A673 (cell line): ENCODE measurements around the gene KCNMB1. TPM values are rescaled to one million over a fixed set of nuclear protein-coding genes. Genes with fewer than 3 reads are reported as not detected.

ENCODE experiments used
- BruUV-seq: library from RNA; stranded (reverse); fragments of 400-500 nt; replicated peaks from 2 replicates; lab custom pipeline; 2021; lab: Mats Ljungman, UMichigan
- CTCF ChIA-PET: fragments of 300-600 bp; sonication (Branson Sonifier 250); formaldehyde crosslinking; loops from one replicate; lab custom pipeline; 2022; ENCODE audit warnings: antibody characterized with exemption; lab: Charles Lee
- POLR2A ChIA-PET: fragments of 300-600 bp; sonication (Branson Sonifier 250); formaldehyde crosslinking; loops from one replicate; lab custom pipeline; 2022; ENCODE audit warnings: antibody characterized with exemption; ENCODE audit not compliant: low non-redundant PET; lab: Charles Lee
- DNase-seq: peaks from one replicate; pipeline ENCODE4 v3.0.0-alpha.2; 2015; ENCODE audit warnings: low spot score
- H3K27ac ChIP-seq: fragments of 200-600 bp; sonication (generic); 2 replicates; pipeline ENCODE4 v1.5.1; 2016; ENCODE audit warnings: mixed run types, low read depth, mild to moderate bottlenecking, mixed read lengths, antibody characterized with exemption, low read length; ENCODE audit not compliant: poor library complexity, severe bottlenecking
- H3K27me3 ChIP-seq: fragments of 200-600 bp; sonication (generic); replicated peaks from 2 replicates; pipeline ENCODE4 v1.6.1; 2017; ENCODE audit warnings: mixed run types, low read depth, mild to moderate bottlenecking, mixed read lengths, antibody characterized with exemption, low read length; ENCODE audit not compliant: insufficient read depth, poor library complexity
- H3K36me3 ChIP-seq: fragments of 200-600 bp; sonication (generic); 2 replicates; pipeline ENCODE4 v1.6.1; 2016; ENCODE audit warnings: mixed run types, mild to moderate bottlenecking, mixed read lengths, antibody characterized with exemption, low read length; ENCODE audit not compliant: insufficient read depth, poor library complexity, severe bottlenecking
- H3K4me1 ChIP-seq: fragments of 200-600 bp; sonication (generic); 2 replicates; pipeline ENCODE4 v1.6.1; 2017; ENCODE audit warnings: mixed run types, mild to moderate bottlenecking, mixed read lengths, antibody characterized with exemption, low read length; ENCODE audit not compliant: insufficient read depth, poor library complexity, severe bottlenecking
- H3K4me3 ChIP-seq: fragments of 200-600 bp; sonication (generic); 2 replicates; pipeline ENCODE4 v1.5.1; 2016; ENCODE audit warnings: low read depth, mixed run types, mild to moderate bottlenecking, mixed read lengths, low read length; ENCODE audit not compliant: poor library complexity, severe bottlenecking
- H3K9me3 ChIP-seq: fragments of 200-600 bp; sonication (generic); 2 replicates; pipeline ENCODE4 v1.6.1; 2016; ENCODE audit warnings: mixed run types, low read depth, mild to moderate bottlenecking, mixed read lengths, antibody characterized with exemption, low read length; ENCODE audit not compliant: poor library complexity, severe bottlenecking
- EZH2 ChIP-seq: fragments of 200-600 bp; sonication (generic); IDR thresholded peaks from 2 replicates; pipeline ENCODE4 v1.6.1; 2017; ENCODE audit warnings: borderline replicate concordance, low read depth, mild to moderate bottlenecking, mixed read lengths, antibody characterized with exemption, low read length; ENCODE audit not compliant: poor library complexity, severe bottlenecking
- intact Hi-C: fragments of 100-400 bp; cut with micrococcal nuclease; formaldehyde crosslinking; loops from one replicate; pipeline ENCODE4 v1.10.0; 2022; ENCODE audit not compliant: unreplicated experiment
- total RNA-seq: library from RNA; stranded (reverse); gene quantifications from 2 replicates; pipeline ENCODE4 v1.2.3, GENCODE V29; 2021
- TF ChIP-seq, protein P1 (sequence below): fragments of 300-800, 200-600 bp; sonication (generic); conservative IDR thresholded peaks from 2 replicates; pipeline ENCODE4 v1.5.1; 2017; ENCODE audit warnings: low read depth, mild to moderate bottlenecking, antibody characterized with exemption, low read length, moderate library complexity, mixed read lengths

Gene KCNMB1
- total RNA-seq, 1 experiment from 2014 or later: not detected

DNA sequence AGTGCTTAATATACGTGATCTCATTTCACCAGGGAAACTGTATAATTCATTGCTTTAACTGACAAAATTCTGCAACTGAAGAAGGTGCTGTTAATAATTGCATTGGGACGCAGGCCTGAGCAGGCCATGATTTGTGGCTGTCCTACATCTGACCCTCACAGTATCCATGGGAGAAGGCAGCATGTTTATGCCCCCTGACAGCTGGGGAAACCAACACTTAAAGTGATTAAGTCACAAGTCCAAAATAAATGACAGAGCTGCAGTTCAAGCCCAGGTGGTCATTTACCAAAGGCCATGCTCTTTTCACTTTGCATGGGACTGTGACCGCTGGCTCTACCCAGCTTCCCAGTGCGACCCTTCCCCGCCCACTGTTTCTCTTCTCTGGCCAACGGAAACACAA is 30.5 kb upstream of the KCNMB1 start:
- Histone ChIP-seq H3K4me1 (no peaks in the 10 kb centered on the region), H3K36me3 (no peaks in the 10 kb centered on the region), H3K27me3 (no peaks in the 10 kb centered on the region), H3K27ac (no peak overlapping the region), H3K9me3 (no peaks in the 10 kb centered on the region), H3K4me3 (no peak overlapping the region)
- TF ChIP-seq, protein P1, sequence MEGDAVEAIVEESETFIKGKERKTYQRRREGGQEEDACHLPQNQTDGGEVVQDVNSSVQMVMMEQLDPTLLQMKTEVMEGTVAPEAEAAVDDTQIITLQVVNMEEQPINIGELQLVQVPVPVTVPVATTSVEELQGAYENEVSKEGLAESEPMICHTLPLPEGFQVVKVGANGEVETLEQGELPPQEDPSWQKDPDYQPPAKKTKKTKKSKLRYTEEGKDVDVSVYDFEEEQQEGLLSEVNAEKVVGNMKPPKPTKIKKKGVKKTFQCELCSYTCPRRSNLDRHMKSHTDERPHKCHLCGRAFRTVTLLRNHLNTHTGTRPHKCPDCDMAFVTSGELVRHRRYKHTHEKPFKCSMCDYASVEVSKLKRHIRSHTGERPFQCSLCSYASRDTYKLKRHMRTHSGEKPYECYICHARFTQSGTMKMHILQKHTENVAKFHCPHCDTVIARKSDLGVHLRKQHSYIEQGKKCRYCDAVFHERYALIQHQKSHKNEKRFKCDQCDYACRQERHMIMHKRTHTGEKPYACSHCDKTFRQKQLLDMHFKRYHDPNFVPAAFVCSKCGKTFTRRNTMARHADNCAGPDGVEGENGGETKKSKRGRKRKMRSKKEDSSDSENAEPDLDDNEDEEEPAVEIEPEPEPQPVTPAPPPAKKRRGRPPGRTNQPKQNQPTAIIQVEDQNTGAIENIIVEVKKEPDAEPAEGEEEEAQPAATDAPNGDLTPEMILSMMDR: no peak
- TF ChIP-seq EZH2: no peak
- BruUV-seq: no TSS peak
- ChIA-PET CTCF (interaction anchor here (0.8 kb wide), 1 partner anchor 146 kb away, joined by 3 read pairs; no protein-coding TSS in a partner anchor), POLR2A (no interaction called here)
- intact Hi-C loops: loop anchor here (1.0 kb wide), 2 partner anchors 145 to 193 kb away; no protein-coding TSS in a partner anchor
- no peak for DNase-seq

DNA sequence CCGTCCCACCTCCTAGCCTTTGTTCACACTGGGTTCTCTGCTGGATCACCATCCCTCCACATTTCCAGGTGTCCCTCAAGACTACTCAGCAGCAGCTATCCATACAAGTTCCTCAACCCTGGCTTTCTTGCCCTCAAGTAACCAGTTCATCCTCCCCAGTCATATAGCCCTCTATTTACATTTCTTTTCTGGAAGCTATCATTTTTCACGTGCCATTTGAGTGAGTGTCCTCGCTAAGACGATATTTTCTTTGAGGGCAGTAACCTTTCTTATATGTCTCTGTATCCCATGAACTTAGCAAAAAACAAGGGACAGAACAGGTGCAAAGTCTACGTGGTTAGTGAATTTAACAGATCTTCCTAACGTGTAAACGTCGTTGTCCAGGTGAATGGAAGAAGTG is 29.6 kb upstream of the KCNMB1 start:
- POLR2A ChIA-PET: no interaction called here
- Histone ChIP-seq H3K27ac (no peak overlapping the region), H3K36me3 (no peaks in the 10 kb centered on the region), H3K27me3 (no peaks in the 10 kb centered on the region), H3K4me1 (no peaks in the 10 kb centered on the region), H3K9me3 (no peaks in the 10 kb centered on the region), H3K4me3 (no peak overlapping the region)
- TF ChIP-seq EZH2: no peak
- TF ChIP-seq, protein P1: no peak
- DNase-seq: no peak
- intact Hi-C loops: no loop called here
- BruUV-seq: no TSS peak
- CTCF ChIA-PET: interaction anchor here (0.8 kb wide), 1 partner anchor 145 kb away, joined by 3 read pairs; no protein-coding TSS in a partner anchor

DNA sequence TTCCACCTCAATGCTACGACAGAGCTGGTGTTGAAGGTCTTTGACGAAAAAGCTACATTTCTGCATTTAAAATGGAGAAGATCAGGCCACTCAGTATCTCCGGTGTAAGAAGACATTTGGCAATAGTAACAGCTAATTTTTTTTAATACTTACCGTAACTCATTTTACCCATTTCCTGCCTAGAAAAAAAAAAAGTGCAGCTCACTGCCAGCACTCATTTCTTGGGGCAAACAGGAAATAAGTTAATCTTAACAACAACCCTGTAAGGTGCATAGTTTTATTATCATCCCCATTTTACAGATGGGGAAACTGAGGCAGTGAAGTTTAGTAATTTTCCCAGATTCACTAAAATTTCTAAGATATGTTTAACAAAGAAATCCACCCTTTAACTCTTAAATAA is 27.4 kb upstream of the KCNMB1 start:
- Histone ChIP-seq H3K4me3 (no peak overlapping the region), H3K4me1 (no peaks in the 10 kb centered on the region), H3K9me3 (no peaks in the 10 kb centered on the region), H3K27ac (no peak overlapping the region), H3K27me3 (no peaks in the 10 kb centered on the region), H3K36me3 (no peaks in the 10 kb centered on the region)
- no peak for DNase-seq
- ChIA-PET CTCF (interaction anchor here (0.6 to 0.9 kb wide), 2 partner anchors 12 to 821 kb away, joined by 3 to 4 read pairs; no protein-coding TSS in a partner anchor), POLR2A (no interaction called here)
- intact Hi-C loops: no loop called here
- no TSS peak for BruUV-seq
- TF ChIP-seq EZH2: no peak
- TF ChIP-seq, protein P1: no peak
